ENCODE results near the gene CNPY3. TPM values are rescaled to one million over a fixed set of nuclear protein-coding genes. Genes with fewer than 3 reads are reported as not detected.
A peak's percentile ranks its signal among the peaks of the same experiment; 100 is the strongest.

The CNPY3 gene
- total and polyA plus RNA-seq, 2 of the 13 experiments (the other 11 are each of a cell fraction or from before 2014, with no cell fraction given) = 42.3 to 60.2 TPM

DNA sequence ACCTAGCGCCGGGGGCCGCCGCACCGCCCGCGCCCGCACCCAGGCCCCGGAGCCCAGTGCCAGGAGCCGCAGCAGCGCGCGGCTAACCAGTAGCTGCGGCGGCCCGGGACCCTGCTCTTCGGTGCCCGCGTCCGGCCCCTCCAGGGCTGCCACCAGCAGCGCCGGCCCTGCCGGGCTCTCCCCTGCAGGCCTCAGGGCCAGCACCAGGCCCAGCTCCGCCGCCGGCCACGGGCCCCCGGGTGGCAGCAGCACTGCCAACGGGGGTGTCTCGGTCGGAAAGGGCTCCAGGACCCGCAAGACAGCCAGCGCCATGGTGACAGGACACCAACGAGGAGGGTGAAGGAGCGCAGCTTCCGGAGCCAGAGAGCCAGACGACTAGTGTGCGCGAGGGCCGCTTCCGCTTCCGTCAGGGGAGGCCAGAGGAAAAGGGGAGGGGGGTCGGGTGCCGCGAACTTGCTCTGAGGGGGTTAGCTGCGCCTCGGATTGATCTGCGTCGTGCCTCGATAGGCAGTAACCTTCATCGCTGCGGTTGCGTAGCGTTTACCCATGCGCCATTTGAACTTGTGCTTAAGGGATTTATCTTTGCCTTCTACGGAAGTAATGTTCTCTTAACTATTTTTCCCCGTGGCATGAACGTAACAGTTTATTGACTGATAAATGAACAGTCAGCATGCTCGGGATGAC lies 49.7 kb downstream of the CNPY3 start, which contains the start of gene PEX6 (continued):
- TF ChIP-seq, protein P1, sequence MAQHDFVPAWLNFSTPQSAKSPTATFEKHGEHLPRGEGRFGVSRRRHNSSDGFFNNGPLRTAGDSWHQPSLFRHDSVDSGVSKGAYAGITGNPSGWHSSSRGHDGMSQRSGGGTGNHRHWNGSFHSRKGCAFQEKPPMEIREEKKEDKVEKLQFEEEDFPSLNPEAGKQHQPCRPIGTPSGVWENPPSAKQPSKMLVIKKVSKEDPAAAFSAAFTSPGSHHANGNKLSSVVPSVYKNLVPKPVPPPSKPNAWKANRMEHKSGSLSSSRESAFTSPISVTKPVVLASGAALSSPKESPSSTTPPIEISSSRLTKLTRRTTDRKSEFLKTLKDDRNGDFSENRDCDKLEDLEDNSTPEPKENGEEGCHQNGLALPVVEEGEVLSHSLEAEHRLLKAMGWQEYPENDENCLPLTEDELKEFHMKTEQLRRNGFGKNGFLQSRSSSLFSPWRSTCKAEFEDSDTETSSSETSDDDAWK (CRISPR knock-in tag; IDR thresholded peaks at IDR 0.05) = no peak
- TF ChIP-seq DMAP1 (CRISPR knock-in tag; IDR thresholded peaks at IDR 0.05) (peak; percentile 95), ZKSCAN1 (IDR thresholded peaks at IDR 0.05; ENCODE audit: low read length) (no peak)

DNA sequence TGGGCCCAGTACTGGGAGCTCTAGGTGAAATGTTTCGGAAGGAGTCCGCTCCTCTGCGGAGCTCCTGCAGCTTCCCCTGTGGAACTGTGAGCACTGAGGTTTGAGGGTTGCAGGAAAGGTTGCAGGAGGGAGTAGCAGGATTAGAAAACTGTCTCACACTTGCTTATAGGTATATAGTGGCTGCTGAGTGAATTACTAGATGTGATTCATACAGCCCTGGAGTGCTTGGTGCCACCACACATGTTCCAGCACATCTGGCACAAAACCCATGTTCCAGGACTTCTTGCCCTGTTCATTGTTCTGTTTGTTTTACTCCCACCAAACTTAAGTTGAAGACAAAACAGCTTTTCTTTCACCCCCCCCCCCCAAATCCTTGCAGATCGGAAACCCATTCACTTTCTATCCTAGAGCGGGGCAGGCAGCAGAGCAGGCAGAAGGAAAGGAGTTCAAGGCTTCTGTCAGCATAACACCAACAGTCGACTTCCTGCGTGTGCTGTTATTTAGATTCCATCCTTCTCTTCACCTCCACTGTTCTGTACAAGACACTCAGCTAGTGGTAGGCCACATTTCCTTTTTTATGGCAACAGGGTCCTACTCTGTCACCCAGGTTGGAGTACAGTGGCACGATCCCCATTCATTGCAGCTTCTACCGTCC lies 50.4 kb downstream of the CNPY3 start:
- ChIA-PET POLR2A (interaction anchor here (0.6 to 3.8 kb wide), 29 partner anchors 9 to 596 kb away, joined by 3 to 52 read pairs (median 8); partner anchors contain the start of genes BICRAL, CNPY3, CUL7 and GNMT), CTCF (ENCODE audit: low intra/inter-chr PET ratio, low total read pairs) (no interaction called here)
- in situ Hi-C loops (cut with HindIII; ENCODE audit: extremely low pct_ligation_motif_present, low pct_unique_long_range_greater_than_20kb) = no loop called here
- Histone ChIP-seq H4K20me1 (ENCODE audit: insufficient read depth, low read length) (no peaks in the 10 kb centered on the region), H3K9ac (ENCODE audit: insufficient read depth, low read depth, low read length) (peak overlapping the region; percentile 87), H3K9me3 (ENCODE audit: low read length) (no peaks in the 10 kb centered on the region), H2AFZ (ENCODE audit: low read length) (peak overlapping the region; percentile 85), H3K27ac (ENCODE audit: extremely low read length, insufficient read depth, low read length) (peak overlapping the region; percentile 73), H3K4me3 (replicated peaks in 1 of 3; ENCODE audit: insufficient read depth in 1 of 3, low read depth in 2 of 3, low read length in 3 of 3) (peak overlapping the region; percentile 79 to 96 (median 95)), H3K27me3 (ENCODE audit: control insufficient read depth in 1 of 2, insufficient read depth in 2 of 2, low read length in 2 of 2) (no peaks in the 10 kb centered on the region; a peak in 1 of 5 replicates), H3K36me3 (replicated peaks in 1 of 2; ENCODE audit: control insufficient read depth in 1 of 2, insufficient read depth in 2 of 2, low read length in 2 of 2) (no peaks in the 10 kb centered on the region), H3K4me2 (ENCODE audit: low read depth, low read length) (peak overlapping the region; percentile 97), H3K79me2 (ENCODE audit: insufficient read depth, low read length) (peaks cover 10% of the 10 kb centered on the region), H3K4me1 (ENCODE audit: insufficient read depth, low read length) (peaks cover 44% of the 10 kb centered on the region)
- FAIRE-seq (no peak), DNase-seq (ENCODE audit: low spot score) (no peak), ATAC-seq (peak; percentile 9)
- 51% methylated on average over 9 of the region's 9 CpGs for WGBS (ENCODE audit: low lambda C conversion rate)
- BruUV-seq (replicated peaks) = TSS peak; percentile 97
- intact Hi-C loops (cut with micrococcal nuclease; ENCODE audit: unreplicated experiment) = loop anchor here (2.0 kb wide), 1 partner anchor 79 kb away; no protein-coding TSS in a partner anchor
- 0 out of 2 replicates have a peak, but pooled peaks have one; percentile 1 for TF ChIP-seq ZFP36L2 (CRISPR knock-in tag; IDR thresholded peaks at IDR 0.05)
- TF ChIP-seq ZNF44 (CRISPR knock-in tag; IDR thresholded peaks at IDR 0.05) = 0 out of 2 replicates have a peak, but pooled peaks have one; percentile 15
- TF ChIP-seq AGO1 (IDR thresholded peaks at IDR 0.05; ENCODE audit: low read depth, low read length, poor library complexity, severe bottlenecking) = no peak
- TF ChIP-seq ZNF788 (CRISPR knock-in tag; IDR thresholded peaks at IDR 0.05; ENCODE audit: borderline replicate concordance) = no peak
- TF ChIP-seq, protein P2, sequence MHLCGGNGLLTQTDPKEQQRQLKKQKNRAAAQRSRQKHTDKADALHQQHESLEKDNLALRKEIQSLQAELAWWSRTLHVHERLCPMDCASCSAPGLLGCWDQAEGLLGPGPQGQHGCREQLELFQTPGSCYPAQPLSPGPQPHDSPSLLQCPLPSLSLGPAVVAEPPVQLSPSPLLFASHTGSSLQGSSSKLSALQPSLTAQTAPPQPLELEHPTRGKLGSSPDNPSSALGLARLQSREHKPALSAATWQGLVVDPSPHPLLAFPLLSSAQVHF (CRISPR knock-in tag; IDR thresholded peaks at IDR 0.05) = no peak
- TF ChIP-seq SP2 (CRISPR knock-in tag; IDR thresholded peaks at IDR 0.05) = no peak
- TF ChIP-seq ZNF230 (CRISPR knock-in tag; IDR thresholded peaks at IDR 0.05) = no peak
- TF ChIP-seq, protein P3, sequence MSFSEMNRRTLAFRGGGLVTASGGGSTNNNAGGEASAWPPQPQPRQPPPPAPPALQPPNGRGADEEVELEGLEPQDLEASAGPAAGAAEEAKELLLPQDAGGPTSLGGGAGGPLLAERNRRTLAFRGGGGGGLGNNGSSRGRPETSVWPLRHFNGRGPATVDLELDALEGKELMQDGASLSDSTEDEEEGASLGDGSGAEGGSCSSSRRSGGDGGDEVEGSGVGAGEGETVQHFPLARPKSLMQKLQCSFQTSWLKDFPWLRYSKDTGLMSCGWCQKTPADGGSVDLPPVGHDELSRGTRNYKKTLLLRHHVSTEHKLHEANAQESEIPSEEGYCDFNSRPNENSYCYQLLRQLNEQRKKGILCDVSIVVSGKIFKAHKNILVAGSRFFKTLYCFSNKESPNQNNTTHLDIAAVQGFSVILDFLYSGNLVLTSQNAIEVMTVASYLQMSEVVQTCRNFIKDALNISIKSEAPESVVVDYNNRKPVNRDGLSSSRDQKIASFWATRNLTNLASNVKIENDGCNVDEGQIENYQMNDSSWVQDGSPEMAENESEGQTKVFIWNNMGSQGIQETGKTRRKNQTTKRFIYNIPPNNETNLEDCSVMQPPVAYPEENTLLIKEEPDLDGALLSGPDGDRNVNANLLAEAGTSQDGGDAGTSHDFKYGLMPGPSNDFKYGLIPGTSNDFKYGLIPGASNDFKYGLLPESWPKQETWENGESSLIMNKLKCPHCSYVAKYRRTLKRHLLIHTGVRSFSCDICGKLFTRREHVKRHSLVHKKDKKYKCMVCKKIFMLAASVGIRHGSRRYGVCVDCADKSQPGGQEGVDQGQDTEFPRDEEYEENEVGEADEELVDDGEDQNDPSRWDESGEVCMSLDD (CRISPR knock-in tag; IDR thresholded peaks at IDR 0.05; ENCODE audit: borderline replicate concordance) = no peak
- no peak for TF ChIP-seq TAF15 (IDR thresholded peaks at IDR 0.05; ENCODE audit: low read depth, low read length, poor library complexity, severe bottlenecking)
- TF ChIP-seq ZNF10 (CRISPR knock-in tag; IDR thresholded peaks at IDR 0.05; ENCODE audit: borderline replicate concordance, low read depth) = no peak
- TF ChIP-seq, protein P4, sequence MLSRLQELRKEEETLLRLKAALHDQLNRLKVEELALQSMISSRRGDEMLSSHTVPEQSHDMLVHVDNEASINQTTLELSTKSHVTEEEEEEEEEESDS (CRISPR knock-in tag; IDR thresholded peaks at IDR 0.05; ENCODE audit: borderline replicate concordance) = no peak
